GM10847 (cell line): ENCODE results near the gene ADIPOR2.

Experiments used
- POLR2A ChIP-seq: IDR thresholded peaks from 2 replicates; pipeline ENCODE4 v1.6.1; 2011; ENCODE audit not compliant: insufficient read length; ENCODE audit errors: extremely low read depth

The ADIPOR2 gene

GRCh38 chr12:1809591-1810190 lies 118.8 kb downstream of the ADIPOR2 start:
- no peak for TF ChIP-seq POLR2A

- TF ChIP-seq POLR2A = no peak
Observed at GRCh38 chr12:1810201-1810930, 119.5 kb downstream of the ADIPOR2 start.

GRCh38 chr12:1810931-1811280 lies 120.0 kb downstream of the ADIPOR2 start:
- no peak for TF ChIP-seq POLR2A

GRCh38 chr12:1811281-1811947 lies 120.5 kb downstream of the ADIPOR2 start:
- TF ChIP-seq POLR2A = no peak

- no peak for TF ChIP-seq POLR2A
Observed at GRCh38 chr12:1811948-1812291, 121.0 kb downstream of the ADIPOR2 start.

- no peak for TF ChIP-seq POLR2A
Observed at GRCh38 chr12:1812650-1813302, 121.9 kb downstream of the ADIPOR2 start.

GRCh38 chr12:1814266-1814665 lies 123.4 kb downstream of the ADIPOR2 start:
- TF ChIP-seq POLR2A = no peak

GRCh38 chr12:1815108-1815507 lies 124.2 kb downstream of the ADIPOR2 start:
- no peak for TF ChIP-seq POLR2A

GRCh38 chr12:1815814-1816729 lies 125.2 kb downstream of the ADIPOR2 start:
- no peak for TF ChIP-seq POLR2A

GRCh38 chr12:1816730-1817348 lies 126.0 kb downstream of the ADIPOR2 start:
- no peak for TF ChIP-seq POLR2A

GRCh38 chr12:1819050-1819449 lies 128.2 kb downstream of the ADIPOR2 start:
- no peak for TF ChIP-seq POLR2A

- TF ChIP-seq POLR2A = no peak
Observed at GRCh38 chr12:1819571-1819970, 128.7 kb downstream of the ADIPOR2 start.

GRCh38 chr12:1820191-1820895 lies 129.5 kb downstream of the ADIPOR2 start, which contains the start of gene LRTM2:
Gene LRTM2 (plus strand): TSS chr12:1820565. CDS start chr12:1828149, 7,584 bp downstream.
- no peak for TF ChIP-seq POLR2A

- no peak for TF ChIP-seq POLR2A
Observed at GRCh38 chr12:1820896-1821291, 130.0 kb downstream of the ADIPOR2 start.
